ENCODE results near the gene MSLN.
"Not testable (repeated sequence)": the region's sequence is repeated elsewhere in the genome, so short reads cannot be mapped to it uniquely, and the experiment has no call there.

The MSLN gene

DNA sequence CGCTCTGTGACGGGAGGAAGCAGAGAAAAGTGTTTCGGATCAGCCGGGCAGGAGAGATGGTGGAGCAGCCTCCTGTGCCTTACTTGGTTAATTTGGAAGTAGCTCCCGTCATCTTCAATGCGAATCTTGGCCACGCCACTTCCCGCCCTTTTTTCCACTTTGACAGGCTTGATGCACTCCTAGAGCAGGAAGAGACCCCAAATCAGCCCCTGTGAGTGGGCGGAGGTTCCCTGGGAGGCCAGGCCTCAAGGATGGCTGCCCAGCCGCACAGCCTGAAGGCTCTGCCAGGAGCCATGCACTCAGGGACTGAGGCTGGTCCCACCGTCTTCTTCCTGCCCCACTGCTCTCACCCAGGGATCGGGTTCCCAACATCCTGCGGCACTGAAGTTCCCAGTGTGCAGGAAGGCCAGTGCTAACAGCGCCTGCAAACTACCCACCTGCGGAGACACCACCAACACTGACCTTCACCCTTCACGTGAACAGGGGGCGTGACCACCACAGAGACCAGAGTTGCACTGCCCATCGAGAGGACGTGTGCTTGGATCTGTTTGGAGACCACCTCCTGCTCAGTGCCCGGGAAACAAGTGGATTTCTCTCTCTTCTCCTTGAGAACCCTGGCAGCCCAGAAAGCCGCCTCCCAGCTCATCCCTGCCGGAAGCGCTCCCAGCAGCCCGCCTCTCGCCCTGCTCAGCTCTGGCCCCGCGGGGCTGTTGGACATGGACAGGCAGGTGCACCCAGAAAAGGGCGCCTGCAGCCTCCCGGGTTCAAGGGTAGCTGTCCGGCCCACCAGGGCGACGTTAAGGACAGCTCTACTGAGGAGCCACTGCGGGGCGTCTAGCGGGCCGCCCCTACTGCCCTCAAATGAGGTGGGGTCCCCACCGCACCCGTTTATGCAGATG is 20.7 kb upstream of the MSLN start:
- peak overlapping the region; percentile 62 for H3K4me3 ChIP-seq (ENCODE audit: low read depth, low read length)
- no peak for DNase-seq (ENCODE audit: low read depth)
- no peak for TF ChIP-seq MYC (IDR thresholded peaks at IDR 0.05; ENCODE audit: low read depth, low read length)
- no peak for TF ChIP-seq POLR2A (IDR thresholded peaks at IDR 0.05; ENCODE audit: extremely low read depth, insufficient read length)
- TF ChIP-seq, protein P1, sequence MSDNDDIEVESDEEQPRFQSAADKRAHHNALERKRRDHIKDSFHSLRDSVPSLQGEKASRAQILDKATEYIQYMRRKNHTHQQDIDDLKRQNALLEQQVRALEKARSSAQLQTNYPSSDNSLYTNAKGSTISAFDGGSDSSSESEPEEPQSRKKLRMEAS (IDR thresholded peaks at IDR 0.05; ENCODE audit: low read depth, low read length): no peak
- TF ChIP-seq, protein P2, sequence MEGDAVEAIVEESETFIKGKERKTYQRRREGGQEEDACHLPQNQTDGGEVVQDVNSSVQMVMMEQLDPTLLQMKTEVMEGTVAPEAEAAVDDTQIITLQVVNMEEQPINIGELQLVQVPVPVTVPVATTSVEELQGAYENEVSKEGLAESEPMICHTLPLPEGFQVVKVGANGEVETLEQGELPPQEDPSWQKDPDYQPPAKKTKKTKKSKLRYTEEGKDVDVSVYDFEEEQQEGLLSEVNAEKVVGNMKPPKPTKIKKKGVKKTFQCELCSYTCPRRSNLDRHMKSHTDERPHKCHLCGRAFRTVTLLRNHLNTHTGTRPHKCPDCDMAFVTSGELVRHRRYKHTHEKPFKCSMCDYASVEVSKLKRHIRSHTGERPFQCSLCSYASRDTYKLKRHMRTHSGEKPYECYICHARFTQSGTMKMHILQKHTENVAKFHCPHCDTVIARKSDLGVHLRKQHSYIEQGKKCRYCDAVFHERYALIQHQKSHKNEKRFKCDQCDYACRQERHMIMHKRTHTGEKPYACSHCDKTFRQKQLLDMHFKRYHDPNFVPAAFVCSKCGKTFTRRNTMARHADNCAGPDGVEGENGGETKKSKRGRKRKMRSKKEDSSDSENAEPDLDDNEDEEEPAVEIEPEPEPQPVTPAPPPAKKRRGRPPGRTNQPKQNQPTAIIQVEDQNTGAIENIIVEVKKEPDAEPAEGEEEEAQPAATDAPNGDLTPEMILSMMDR (IDR thresholded peaks at IDR 0.05; ENCODE audit: low read depth, low read length): no peak

DNA sequence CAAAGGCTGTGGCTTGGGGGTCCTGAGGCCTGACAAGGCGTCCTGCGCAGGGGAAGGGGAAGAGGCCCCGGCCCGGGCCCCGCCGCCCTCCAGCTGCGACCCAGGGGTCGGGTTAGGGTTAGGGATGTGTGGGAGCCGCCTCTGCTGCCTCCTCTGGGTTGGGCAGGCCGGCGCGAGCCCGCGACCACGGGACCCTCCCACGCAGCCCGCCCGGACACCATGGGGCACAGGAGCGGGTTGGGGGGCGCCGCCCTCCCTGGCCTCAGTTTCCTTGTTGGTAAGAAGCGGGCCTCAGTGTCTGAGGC is 20.1 kb upstream of the MSLN start:
- peak; percentile 47 for DNase-seq (ENCODE audit: low read depth)
- TF ChIP-seq MYC (IDR thresholded peaks at IDR 0.05; ENCODE audit: low read depth, low read length) (no peak), POLR2A (IDR thresholded peaks at IDR 0.05; ENCODE audit: extremely low read depth, insufficient read length) (no peak)
- TF ChIP-seq, protein P1 (IDR thresholded peaks at IDR 0.05; ENCODE audit: low read depth, low read length): no peak
- TF ChIP-seq, protein P2 (IDR thresholded peaks at IDR 0.05; ENCODE audit: low read depth, low read length): no peak
- H3K4me3 ChIP-seq (ENCODE audit: low read depth, low read length): peak overlapping the region; percentile 62

DNA sequence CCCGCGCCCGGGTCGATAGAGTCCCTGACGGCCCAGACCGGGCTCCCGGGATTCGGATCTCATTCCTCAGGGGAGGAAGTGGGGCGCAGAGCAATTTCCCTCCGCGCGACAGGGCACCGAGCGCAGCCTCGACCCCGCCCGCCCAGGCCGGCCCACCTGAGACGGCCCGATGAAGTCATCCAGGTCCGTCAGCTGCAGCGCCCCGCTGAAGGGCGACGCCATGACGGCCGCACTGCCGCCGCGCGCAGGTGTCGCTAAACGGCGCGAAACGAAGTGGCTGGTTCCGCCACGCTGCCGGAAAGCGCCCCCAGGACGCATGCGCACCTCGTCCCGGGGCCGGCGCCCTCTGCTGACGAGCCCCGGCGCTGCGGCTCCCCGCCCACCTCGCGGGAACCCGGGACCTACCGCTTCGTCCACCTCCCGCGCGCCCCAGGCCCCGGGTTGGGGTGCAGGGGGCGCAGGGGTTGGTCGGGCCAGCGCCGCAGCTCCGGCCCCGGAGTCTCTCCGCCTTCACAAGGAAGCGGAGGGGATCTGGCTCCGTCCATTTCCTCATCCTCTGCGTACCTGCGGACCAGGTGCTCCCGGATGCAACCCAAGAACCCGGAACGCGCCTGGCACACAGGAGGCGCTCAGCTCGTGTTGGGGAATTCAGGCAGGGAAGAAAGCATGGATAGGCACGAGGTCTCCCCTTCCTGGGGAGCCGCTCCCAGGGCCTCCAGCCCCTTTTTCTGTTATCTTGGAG is 19.6 kb upstream of the MSLN start, which contains the start of gene CIAO3:
TSS of gene CIAO3 (minus strand) at position 234 of the 742 bp plus-strand sequence. CDS start at position 222, 12 bp downstream.
- TF ChIP-seq, protein P2 (IDR thresholded peaks at IDR 0.05; ENCODE audit: low read depth, low read length): peak; percentile 53
- TF ChIP-seq, protein P1 (IDR thresholded peaks at IDR 0.05; ENCODE audit: low read depth, low read length): peak; percentile 66; the same call in 1 of the 2 replicates
- peak; percentile 44 for TF ChIP-seq MYC (IDR thresholded peaks at IDR 0.05; ENCODE audit: low read depth, low read length)
- TF ChIP-seq POLR2A (IDR thresholded peaks at IDR 0.05; ENCODE audit: extremely low read depth, insufficient read length): no peak
- H3K4me3 ChIP-seq (ENCODE audit: low read depth, low read length): peak within 1 kb of the TSS; percentile 62
- peak; percentile 85 for DNase-seq (ENCODE audit: low read depth)

DNA sequence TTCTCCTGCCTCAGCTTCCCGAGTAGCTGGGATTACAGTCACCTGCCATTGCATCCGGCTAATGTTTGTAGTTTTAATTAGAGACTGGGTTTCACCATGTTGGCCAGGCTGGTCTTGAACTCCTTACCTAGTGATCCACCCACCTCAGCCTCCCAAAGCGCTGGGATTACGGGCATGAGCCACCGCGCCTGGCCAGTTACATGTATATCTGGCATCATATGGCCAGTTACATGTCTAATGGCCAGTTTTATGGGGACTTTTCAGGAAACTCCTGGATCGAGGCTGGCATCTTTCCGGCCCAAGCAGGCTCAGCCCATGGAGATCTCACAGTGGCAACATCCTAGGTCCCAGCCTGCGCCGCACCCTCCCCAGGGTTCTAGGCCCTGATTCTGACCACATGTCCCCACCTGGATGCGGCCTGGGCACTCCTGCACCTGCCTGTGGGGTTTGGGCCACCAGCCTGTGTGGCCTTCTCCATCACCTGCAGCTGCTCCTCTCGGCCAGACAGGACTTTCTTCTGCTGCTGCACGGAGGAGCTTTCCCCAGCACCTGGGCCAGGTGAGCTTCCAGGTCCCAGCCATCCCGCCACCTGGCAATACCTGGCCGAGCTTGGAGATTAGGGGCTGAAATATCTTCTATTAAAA is 18.4 kb upstream of the MSLN start:
- no peak overlapping the region for H3K4me3 ChIP-seq (ENCODE audit: low read depth, low read length)
- DNase-seq (ENCODE audit: low read depth): no peak
- TF ChIP-seq MYC (IDR thresholded peaks at IDR 0.05; ENCODE audit: low read depth, low read length): no peak
- TF ChIP-seq POLR2A (IDR thresholded peaks at IDR 0.05; ENCODE audit: extremely low read depth, insufficient read length): no peak
- TF ChIP-seq, protein P1 (IDR thresholded peaks at IDR 0.05; ENCODE audit: low read depth, low read length): no peak
- TF ChIP-seq, protein P2 (IDR thresholded peaks at IDR 0.05; ENCODE audit: low read depth, low read length): no peak

DNA sequence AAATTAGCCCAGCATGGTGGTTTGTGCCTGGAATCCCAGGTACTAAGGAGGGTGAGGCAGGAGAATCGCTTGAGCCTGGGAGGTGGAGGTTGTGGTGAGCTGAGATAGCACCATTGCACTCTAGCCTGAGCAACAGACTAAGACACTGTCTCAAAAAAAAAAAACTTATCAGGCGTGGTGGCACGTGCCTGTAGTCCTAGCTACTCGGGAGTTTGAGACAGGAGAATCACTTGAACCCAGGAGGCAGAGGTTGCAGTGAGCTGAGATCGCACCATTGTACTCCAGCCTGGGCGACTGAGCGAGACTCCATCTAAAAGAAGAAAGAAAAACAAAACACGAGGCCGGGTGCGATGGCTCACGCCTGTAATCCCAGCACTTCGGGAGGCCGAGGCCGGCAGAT is 17.6 kb upstream of the MSLN start:
- not testable (repeated sequence) for H3K4me3 ChIP-seq (ENCODE audit: low read depth, low read length); DNase-seq (ENCODE audit: low read depth)

Data from NB4 (cell line).